Dermis microvascular lymphatic vessel endothelial cell (primary cell): ENCODE results near the gene FBXO9. TPM values are rescaled to one million over a fixed set of nuclear protein-coding genes. Genes with fewer than 3 reads are reported as not detected.

Experiments
- DNase-seq, 2 donors: peaks; one replicate each; pipeline versions ENCODE4 v3.0.0 to v3.0.0-alpha.2; 2010; ENCODE audit warnings: low read depth in 2 of 2
- total RNA-seq: library from RNA; depleted of rRNA; stranded (reverse); fragments of >200 nt; gene quantifications from 2 replicates; pipeline ENCODE4 v1.2.1, GENCODE V29; 2014

FBXO9 gene
- total RNA-seq, 1 donor from 2014 or later = 18.9 TPM

- no peak for DNase-seq
Observed at GRCh38 chr6:53133961-53134360, 68.8 kb downstream of the FBXO9 start.

- DNase-seq = no peak
Observed at GRCh38 chr6:53134601-53135235, 69.5 kb downstream of the FBXO9 start.

- DNase-seq = no peak
Observed at GRCh38 chr6:53136000-53136609, 70.9 kb downstream of the FBXO9 start.

GRCh38 chr6:53139841-53140413 lies 74.7 kb downstream of the FBXO9 start:
- DNase-seq = no peak

GRCh38 chr6:53142810-53143209 lies 77.6 kb downstream of the FBXO9 start:
- no peak for DNase-seq

- no peak for DNase-seq
Observed at GRCh38 chr6:53143710-53144109, 78.5 kb downstream of the FBXO9 start.

GRCh38 chr6:53144802-53145201 lies 79.6 kb downstream of the FBXO9 start:
- no peak for DNase-seq

GRCh38 chr6:53148684-53149083 lies 83.5 kb downstream of the FBXO9 start, which contains the start of gene GCM1:
Gene GCM1, minus strand, starts transcription at chr6:53148841. Its CDS starts 3,209 bp downstream, at chr6:53145632.
- DNase-seq = no peak

Other genes with a start within 250 kb of the FBXO9 start
- gene GSTA5, start 224.6 kb upstream of the FBXO9 start, total RNA-seq = not detected in 2 replicates
- gene GSTA3, start 155.7 kb upstream of the FBXO9 start, total RNA-seq = not detected in 2 replicates
- 14.7 and 15.7 TPM in 2 replicates for gene GSTA4, start 70.1 kb upstream of the FBXO9 start, total RNA-seq
- gene CILK1, start 3.6 kb upstream of the FBXO9 start, total RNA-seq = 3.7 and 4.2 TPM in 2 replicates
- gene GCM1, start 83.4 kb downstream of the FBXO9 start, total RNA-seq = under 0.01 TPM in 2 replicates